HT-29 (cell line): ENCODE measurements around the gene SCAMP2. TPM values are rescaled to one million over a fixed set of nuclear protein-coding genes. Genes with fewer than 3 reads are reported as not detected.

Experiments
- DNase-seq: peaks from one replicate; pipeline ENCODE4 v3.0.0-alpha.2; 2015; ENCODE audit warnings: low spot score
- total RNA-seq: library from RNA; depleted of rRNA; stranded (reverse); fragments of >200 nt; shearing (Covaris generic); gene quantifications from 2 replicates; pipeline ENCODE4 v1.2.3, GENCODE V29; 2014

SCAMP2 gene
- total RNA-seq, 1 experiment from 2014 or later: 57.4 TPM

DNA sequence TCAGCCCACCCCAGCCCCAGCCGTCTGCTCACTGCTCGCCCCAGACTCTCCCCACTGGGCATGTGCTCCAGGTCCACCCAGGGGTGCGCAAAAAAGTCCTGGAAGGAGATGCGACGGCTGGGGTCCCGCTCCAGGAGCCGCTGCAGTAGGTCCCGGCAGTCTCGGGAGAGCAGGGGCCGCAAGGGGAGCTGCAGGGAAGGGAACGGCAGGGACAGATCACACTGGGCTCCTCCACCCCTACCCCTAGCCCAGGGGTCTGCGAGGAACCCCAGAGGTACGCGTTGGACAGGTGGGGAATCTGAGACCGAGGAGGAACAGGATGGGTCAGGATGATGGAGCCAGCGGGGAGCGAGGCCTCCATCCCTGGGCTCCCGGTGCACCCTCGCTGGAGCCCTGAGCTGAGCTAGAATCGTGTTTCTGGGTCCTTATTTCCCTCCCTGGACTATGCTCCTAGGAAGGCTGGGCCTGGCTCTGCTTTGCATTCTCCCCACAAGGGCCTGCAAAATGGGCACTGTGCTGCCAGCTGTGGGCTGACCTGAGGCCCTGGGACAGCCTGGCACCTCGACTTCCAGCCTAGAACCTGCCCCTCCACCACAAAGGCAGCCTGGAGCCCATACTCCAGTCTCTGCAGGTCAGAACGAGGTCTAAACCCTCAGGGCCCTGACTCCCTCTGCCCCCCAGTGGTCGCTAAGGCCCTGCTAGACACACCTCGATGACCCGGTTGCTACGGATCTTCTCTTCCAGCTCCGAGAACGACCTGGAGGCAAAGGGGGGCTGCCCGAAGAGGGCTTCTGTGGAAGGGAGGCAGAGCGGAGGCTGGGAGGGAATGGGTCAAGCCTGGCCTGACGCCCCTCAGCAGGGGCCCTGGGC lies 33.4 kb downstream of the SCAMP2 start:
- DNase-seq: no peak

DNA sequence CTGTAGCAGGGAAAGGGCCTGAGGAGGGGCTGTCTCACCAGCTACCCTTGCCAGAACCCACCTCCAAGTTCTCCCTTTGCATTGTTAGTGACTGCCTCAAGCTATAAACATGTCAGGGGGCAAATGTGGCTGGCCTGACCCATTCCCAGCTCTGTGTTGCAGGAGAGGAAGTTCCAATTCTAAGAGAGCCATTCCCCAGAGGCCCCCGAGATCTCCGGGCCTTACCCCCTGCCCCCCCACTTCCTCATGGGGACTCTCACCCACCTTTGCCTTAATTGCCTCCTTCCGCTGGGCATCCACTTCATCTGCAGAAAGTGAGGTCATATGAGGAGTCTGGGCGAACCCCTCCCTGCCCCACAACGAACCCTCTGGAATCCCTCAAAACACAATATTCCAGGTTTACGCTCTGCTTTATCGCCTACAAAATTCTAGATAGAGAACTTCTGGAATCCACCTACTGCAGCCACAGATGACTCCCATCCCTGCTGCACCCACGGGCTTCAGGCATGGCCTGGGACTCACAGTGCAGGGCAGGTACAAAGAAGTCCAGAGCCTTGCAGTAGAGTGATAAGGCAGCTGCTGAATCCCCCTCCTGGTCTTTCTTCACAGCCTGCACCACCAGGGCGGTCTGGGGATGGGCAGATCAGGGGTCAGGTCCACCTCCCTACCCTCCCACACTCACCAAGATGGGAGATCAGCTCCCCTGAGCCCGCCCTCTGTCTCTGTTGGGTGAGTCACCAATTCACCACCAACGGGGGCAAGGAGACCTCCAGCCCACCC lies 34.2 kb downstream of the SCAMP2 start:
- DNase-seq: no peak

DNA sequence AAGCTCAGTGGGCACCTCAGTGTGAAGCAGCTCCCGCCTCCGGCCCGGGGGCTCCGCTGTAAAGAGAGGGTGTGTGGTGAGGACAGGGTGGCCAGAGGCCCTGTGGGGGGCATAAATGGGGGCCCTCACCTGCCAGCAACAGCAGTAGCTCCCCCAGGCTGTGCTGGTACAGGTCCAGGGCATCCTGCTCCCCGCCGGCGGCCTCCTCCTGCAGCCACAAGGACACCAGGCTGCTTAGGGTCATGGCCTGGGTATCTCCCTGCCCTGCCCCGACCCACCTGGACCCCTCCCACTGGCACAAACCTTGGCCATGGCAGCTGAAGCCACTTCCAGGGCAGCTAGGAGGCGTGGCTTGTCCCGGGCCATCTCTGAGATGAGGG lies 35.0 kb downstream of the SCAMP2 start:
- DNase-seq: no peak

DNA sequence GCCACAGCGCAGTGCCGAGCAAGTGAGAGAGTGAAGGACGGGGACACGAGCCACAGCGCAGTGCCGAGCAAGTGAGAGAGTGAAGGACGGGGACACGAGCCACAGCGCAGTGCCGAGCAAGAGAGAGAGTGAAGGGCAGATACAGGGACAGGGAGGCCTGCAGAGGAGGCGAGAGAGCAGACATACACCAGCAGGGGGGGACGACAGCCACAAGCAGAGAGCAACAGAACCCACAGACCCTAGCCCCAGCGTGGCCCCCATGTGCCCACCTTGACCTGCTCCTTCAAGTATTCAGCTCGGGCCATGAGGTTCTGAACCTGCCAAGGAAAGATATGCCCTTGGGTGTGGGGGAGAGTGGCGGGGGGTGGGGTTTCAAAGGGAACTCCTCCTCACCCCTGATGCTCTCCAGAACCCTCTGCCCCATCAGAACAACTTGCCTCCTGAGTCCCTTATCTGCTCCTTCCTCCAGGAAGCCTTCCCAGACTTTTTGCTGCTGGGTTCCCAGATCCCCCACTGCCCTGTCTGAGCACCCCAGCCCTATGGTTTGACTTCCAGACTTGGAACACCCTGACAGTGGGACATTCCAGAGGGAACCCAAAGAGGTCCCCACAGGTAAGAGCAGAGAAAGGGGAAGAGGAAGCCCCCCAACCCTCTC lies 35.6 kb downstream of the SCAMP2 start:
- no peak for DNase-seq

DNA sequence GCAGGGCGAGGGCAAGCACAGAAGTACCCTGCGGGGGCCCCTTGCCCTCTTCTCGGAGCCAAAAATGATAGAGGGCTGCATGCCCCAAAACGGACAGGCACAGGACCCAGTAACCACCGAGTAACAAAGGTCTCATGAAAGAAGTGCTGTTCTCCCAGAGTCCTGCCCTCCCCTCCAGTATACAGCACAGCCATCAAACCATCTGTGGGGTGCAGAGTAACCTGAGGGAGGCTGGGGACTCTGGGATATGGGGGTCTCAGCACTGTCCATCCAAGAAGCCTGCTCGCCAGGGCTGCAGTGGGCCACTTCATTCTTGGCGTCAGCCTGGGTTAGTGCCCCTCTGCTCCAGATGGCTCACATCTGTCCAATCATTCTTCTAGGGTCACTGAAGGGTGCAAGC lies 36.3 kb downstream of the SCAMP2 start:
- no peak for DNase-seq

DNA sequence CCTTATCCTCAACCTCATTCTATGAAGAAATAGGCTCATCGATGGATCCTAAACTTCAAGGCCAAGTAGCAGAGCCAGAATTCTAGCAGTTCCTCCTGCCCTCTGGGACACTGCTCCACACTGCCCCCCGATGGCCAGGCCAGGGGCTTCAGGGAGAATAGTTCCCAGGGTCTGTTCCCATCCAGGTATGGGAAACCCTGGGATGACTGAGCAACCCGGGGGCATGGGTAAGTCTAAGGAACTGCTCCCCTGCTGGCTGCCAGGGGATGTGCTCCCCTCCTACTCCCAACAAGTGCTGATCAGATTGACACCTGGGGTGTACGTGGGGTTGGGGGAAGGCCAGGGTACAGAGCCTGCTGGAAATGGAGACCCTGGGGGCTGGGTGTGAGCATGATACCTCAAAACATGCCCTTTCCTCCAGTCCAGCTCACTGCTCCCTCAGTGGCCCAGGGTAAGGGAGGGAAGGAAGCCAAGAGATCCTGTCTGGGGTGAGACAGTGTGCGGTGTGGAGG lies 37.8 kb downstream of the SCAMP2 start:
- peak; percentile 91 for DNase-seq

DNA sequence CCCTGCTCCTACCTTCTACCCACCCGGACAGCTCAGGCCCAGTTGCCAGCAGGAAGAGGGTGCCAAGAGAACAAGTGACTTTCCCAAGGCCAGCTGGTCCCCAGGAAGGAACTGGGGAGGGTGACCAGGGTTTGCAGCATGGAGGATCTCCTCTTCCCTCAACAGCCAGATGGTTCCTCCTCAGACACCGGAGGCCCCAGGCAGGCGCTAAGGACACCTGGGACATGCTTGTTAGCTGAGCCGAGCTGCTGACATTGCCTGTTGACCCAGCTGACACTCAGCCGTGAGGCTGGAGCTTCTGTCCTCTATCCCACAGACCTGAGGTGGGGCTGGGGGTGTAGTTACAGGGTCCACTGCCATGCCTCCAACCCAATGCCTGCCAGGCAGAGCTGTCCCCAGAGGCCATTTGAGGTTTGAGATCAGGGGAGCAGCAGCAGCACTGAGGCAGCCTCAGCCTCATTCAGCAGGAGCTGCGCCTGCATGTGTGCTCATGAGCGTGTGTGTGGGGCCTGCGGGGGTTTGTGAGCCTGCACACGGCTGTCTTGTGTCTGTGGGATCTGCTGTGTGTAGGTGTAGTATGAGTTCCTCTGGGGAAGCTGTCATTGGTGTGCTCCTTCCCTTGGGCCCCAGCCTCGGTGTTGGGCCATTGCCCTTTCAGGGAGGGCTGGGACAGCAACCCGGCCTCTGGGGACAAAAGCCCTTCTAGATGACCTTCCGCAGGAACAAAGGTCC lies 39.6 kb downstream of the SCAMP2 start:
- no peak for DNase-seq

DNA sequence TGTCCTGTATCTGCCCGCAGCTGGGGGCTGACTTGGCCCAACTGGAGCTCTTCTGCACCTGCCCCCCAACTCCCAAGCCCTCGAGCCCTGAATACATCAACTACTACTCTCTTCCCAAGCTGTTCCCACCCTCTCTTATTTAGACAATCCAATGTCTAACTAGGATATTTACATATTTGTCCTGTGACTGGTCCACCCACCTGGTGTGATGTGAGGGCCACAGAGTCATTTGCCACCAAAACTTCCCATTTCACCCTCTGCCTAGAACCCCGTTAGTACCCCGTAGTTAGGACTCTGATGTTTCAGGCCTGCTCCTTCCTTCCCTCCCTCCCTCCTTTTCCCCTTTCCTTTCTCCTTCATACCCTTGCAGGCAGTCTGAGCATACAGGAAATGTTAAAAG lies 40.3 kb downstream of the SCAMP2 start:
- no peak for DNase-seq

DNA sequence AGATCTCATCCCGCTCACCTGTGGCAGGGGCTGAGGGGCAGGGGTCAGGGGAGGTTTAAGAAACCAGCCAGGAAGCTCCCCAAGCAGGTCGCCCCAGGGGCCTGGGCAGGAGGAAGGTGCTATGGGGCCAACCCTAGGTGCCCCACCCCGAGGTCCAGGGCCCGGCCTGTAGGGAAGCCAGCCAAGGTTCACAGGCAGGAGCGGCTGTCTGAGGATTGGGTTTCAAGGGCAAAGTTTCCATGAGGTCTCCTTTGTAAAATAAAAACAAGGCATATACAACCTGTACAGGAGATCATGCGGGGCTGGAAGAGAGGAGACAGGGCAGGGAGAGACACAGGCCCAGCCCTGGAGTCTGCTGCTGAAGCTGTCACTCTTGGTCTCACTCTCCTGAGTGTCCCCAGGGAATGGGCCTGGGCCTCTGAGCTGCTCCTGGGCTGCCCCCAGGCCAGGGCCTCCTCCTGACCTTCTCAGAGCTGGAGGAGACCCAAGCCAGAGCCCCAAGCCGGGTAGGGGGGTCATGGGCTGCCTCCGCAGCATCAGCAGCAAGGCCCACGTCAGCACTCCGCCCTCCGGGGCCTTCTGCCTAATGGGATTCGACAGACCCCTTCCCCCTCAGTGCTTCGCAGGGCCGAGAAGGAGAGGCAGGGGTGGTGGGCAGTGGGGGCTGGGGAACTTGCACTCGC lies 41.2 kb downstream of the SCAMP2 start:
- no peak for DNase-seq

DNA sequence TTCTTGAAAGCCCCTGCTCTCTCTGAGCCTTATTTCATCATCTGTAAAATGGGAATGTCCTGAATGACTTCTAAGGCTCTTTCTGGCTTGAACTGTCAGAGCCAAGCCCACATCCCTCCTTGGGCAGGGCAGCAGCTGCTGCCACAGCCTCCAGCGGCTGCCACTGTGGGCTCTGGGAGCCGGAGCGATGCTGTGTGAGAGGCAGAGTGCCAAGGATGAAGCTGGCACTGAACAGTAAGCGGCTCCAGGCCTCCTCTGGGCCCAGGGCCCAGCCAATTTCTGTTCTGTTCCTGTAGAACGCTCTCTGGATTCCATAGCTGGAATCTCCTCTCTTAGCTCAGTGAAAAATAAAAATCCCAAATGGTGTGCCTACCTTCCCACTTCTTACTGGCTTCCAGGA lies 42.3 kb downstream of the SCAMP2 start:
- DNase-seq: no peak

DNA sequence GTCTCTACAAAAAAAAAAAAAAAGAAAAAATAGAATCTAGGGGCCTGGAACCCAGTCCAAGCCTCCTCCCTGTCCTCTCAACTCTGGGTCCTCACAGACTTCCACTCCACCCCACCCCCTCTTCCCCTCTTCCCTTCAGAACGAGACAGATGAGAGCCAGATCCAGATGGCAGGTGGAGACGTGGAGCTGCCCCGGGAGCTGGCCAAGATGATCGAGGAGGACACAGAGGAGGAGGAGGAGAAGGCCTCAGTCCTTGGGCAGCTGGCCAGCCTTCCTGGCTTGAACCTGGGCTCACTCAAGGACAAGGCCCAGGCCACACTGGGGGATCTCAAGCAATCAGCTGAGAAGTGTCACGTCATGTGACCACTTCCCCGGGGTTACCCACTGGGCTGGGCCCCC lies 43.2 kb downstream of the SCAMP2 start:
- no peak for DNase-seq

DNA sequence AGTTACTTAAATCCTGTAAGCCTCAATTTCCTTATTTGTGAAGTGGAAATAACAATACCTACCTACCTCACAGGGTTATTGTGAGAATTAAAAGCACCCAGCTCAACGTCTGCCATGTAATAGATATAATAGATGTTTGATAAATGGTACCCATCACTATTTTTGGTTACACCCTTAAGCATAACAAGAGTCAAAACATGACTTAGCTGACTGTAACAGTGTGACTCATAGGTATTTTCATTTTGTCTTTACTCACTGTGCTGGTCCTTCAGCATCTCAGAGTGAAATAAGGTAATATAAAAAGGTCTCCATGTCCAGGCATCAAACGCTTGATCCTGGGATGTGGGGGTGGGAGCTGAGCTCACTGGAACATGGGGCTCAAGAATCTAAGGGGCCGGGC lies 43.7 kb downstream of the SCAMP2 start:
- DNase-seq: no peak

DNA sequence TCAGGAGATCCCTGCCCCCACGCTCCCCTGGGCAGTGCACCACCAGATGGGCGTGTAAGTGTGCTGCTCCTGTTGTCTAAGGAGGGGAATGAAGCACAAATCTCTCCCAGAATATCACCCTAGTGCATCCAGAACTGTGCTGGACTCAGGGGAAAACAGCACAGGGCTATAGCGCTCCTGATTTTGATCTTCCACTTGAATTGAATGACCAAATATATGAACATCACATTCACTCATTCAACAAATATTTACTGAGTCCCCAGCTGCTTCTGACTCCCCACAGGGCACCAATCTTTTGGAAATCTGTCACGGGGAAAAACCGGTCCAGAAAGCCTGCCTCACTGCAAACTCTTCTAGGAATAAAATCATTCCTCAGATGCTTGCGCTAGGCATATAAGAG lies 44.3 kb downstream of the SCAMP2 start:
- no peak for DNase-seq

DNA sequence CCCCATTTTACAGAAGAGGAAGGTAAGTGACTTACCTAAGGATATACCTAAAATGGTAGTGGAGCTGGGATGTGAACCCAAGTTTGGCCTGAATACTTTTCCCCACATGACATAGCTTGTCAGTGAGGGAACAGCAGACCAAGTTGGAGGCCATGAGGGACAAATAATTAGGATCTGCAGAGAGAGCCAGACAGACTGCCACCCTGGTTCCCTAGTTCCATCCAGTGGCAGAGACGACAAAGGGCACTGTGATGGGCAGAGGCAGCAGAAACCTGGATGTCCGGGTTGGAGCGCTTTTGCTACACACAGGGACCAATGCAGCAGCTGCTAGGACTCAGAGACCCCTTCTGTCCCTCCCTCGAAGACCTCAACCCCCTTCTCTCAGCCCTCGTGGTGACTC lies 45.6 kb downstream of the SCAMP2 start:
- peak; percentile 30 for DNase-seq

DNA sequence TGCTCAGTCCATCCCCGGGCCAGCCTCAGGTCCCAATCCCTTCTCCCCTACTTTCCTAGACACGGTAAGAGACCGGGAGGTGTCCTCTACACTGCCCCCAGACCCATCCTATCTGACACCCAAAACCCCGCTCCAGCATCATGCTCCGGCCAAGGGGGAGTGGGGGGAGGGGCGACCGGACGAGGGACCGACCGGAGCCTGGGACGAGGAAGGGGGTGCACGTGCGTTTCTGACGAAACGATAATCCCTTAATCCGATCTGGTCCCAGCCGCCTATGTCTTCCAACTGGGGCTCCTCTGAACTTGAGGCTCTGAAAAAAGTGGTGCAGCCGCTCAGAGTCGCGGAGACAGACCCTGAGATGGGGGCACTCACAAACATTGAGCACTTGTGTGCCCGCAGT lies 46.2 kb downstream of the SCAMP2 start:
- no peak for DNase-seq

DNA sequence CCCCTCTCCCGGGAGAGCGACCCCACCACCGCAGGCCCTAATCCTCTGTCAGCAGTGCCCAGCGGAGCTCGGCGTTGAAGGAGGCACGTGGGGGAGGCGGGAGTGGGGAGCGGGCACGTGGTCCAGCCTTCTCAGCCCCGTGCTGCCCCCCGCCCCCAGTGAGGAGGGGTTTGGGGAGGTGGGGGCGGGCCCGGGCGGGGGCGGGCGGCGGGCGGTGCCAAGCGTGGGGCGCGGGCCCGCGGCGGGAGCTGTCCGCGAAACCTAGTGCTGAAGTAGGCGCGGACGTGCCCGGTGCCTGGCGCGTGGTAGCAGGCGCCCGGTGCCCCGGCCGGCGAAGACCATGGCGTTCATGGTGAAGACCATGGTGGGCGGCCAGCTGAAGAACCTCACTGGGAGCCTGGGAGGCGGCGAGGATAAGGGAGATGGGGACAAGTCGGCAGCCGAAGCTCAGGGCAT lies 46.8 kb downstream of the SCAMP2 start, which contains the start of gene CPLX3:
Gene CPLX3, plus strand, starts transcription at position 264 of the 456 bp plus-strand sequence. Its CDS starts 77 bp downstream, at position 341.
- DNase-seq: no peak

DNA sequence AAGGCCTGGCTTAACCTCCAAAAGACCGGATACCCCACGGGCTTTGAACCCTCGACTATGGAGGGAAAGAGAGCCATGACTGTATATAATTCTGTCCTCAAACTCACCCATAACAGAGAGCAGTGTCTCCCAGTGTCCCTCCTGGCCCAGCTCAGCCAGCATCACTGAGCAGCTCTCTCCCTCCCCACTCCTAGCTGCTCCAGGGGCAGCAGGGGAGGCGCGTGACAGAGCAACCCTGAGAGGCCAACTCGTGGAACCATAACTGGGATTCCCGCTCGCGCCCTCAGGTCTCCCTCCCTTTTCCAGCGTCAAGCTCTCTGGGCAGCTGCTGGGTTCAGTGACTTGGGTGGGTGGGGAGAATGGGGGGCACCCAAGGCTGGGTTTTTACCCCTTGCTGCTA lies 47.3 kb downstream of the SCAMP2 start:
- DNase-seq: no peak

DNA sequence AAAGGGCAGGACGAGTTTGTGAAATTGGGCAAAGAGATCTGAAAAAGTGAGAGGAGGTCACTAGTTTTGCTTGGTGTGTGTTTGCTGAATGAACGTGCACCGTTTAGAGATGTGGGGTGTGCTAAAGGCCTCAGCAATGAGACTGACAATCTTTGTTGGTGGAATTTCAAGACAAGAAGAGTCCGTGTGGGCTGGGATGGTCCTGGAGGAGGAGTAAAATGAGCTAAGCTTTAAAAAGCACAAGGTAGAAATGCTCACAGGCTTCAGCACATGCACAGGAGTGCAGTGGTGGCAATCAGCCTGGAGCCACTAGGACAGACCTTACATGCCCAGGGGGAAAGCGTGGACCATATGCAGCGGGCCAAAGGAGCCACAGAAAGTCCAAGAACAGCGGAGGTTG lies 48.2 kb downstream of the SCAMP2 start:
- DNase-seq: no peak

DNA sequence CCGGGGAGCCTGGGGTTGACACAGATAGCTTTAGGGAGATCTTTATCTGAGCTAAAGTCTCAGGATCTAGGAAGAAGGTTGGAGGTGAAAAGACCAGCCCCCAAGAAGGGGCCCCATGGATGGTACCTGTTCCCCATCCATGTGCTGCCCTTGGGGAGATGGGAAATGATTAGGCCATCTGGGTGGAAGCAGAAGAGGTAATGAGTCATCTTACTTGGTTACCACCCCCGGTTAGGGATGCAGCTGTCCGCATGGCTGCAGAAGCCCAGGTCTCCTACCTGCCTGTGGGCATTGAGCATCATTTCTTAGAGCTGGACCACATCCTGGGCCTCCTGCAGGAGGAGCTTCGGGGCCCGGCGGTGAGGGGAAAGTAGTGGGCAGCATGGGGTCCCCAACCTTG lies 49.8 kb downstream of the SCAMP2 start:
- DNase-seq: no peak

DNA sequence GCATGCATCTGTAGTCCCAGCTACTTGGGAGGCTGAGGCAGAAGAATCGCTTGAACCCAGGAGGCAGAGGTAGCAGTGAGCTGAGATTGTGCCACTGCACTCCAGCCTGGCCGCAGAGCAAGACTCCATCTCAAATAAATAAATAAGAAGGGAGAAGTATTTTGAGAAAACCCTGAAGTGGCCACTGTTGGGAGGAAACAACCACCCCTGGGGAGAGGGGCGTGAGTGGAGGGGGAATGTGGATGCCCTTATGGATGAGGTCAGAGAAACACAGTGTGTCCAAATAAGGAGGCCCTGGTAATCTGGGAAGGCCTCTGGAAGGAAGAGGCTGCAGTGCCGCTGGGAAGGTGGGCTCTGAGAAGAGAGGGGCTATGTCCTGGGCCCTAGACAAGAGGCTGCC lies 50.9 kb downstream of the SCAMP2 start:
- DNase-seq: no peak

DNA sequence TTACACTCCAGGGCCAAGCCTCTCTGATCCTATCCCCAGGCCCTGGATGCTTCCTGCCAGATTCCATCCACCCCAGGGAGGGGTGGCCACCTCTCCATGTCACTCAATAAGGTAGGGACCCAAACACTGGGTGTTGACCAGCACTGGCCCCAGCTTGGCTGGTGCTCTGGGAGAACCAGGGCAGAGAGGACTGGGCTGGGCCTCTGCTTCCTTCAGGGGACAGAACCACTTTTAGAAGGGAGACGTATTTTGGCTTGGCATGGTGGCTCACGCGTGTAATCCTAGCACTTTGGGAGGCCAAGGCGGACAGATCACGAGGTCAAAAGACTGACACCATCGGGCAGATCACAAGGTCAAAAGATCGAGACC lies 51.4 kb downstream of the SCAMP2 start:
- no peak for DNase-seq
